ENCODE results near the gene WNT11. TPM values are rescaled to one million over a fixed set of nuclear protein-coding genes. Genes with fewer than 3 reads are reported as not detected.

Gene WNT11
- polyA plus RNA-seq, 1 of the 3 experiments (the other 2 are of a cell fraction), result 0.43 TPM

- ChIA-PET CTCF (interaction anchor here (1.5 to 3.8 kb wide), 2 partner anchors 35 to 270 kb away, joined by 3 to 30 read pairs; no protein-coding TSS in a partner anchor), POLR2A (no interaction called here)
- DNase-seq, result no peak
- Histone ChIP-seq H3K79me2 (ENCODE audit: insufficient read depth) (no peaks in the 10 kb centered on the region), H4K20me1 (ENCODE audit: insufficient read depth) (no peaks in the 10 kb centered on the region), H3K9me3 (no peaks in the 10 kb centered on the region), H3K4me1 (ENCODE audit: control insufficient read depth in 1 of 2, insufficient read depth in 2 of 2, low read depth in 1 of 2, low read length in 1 of 2) (peaks cover 0 to 10% of the 10 kb centered on the region in 2 experiments; a peak in 1 of 4 replicates), H3K4me3 (ENCODE audit: low read depth in 2 of 2, low read length in 1 of 2) (no peak overlapping the region), H3F3A (replicated peaks; ENCODE audit: insufficient read depth) (no peaks in the 10 kb centered on the region), H3K36me3 (replicated peaks in 1 of 2; ENCODE audit: control insufficient read depth in 1 of 2, insufficient read depth in 2 of 2, low read length in 1 of 2) (no peaks in the 10 kb centered on the region), H3K27ac (ENCODE audit: low read depth in 2 of 2, low read length in 1 of 2) (no peak overlapping the region), H3K27me3 (ENCODE audit: insufficient read depth) (no peaks in the 10 kb centered on the region), H3K4me2 (no peak overlapping the region), H2AFZ (ENCODE audit: low read depth) (no peak overlapping the region), H3K9me2 (no peaks in the 10 kb centered on the region), H3K9ac (no peak overlapping the region)
- 70% methylated on average over 6 of the region's 7 CpGs for WGBS (ENCODE audit: low lambda C conversion rate)
- TF ChIP-seq RFX5 (IDR thresholded peaks at IDR 0.05; ENCODE audit: low read length) (no peak), EZH2phosphoT487 (IDR thresholded peaks at IDR 0.05; ENCODE audit: borderline replicate concordance, low read depth) (no peak), SMC3 (IDR thresholded peaks at IDR 0.05; ENCODE audit: low read depth, low read length) (no peak), PBX3 (IDR thresholded peaks at IDR 0.05) (no peak), RCOR1 (IDR thresholded peaks at IDR 0.05; ENCODE audit: low read length) (no peak), GATA2 (CRISPR knock-in tag; IDR thresholded peaks at IDR 0.05) (no peak), MXI1 (IDR thresholded peaks at IDR 0.05; ENCODE audit: low read depth, low read length) (no peak), EP300 (IDR thresholded peaks at IDR 0.05; ENCODE audit: borderline replicate concordance in 1 of 2, low read depth in 1 of 2, low read length in 1 of 2) (no peak), ZBTB33 (IDR thresholded peaks at IDR 0.05; ENCODE audit: borderline replicate concordance, low read depth) (no peak), NRF1 (IDR thresholded peaks at IDR 0.05; ENCODE audit: low read depth, low read length) (no peak), FOXM1 (IDR thresholded peaks at IDR 0.05; ENCODE audit: low read depth) (no peak), MAX (IDR thresholded peaks at IDR 0.05; ENCODE audit: low read depth) (no peak), TEAD4 (IDR thresholded peaks at IDR 0.05; ENCODE audit: borderline replicate concordance, insufficient read depth) (no peak), YY1 (IDR thresholded peaks at IDR 0.05; ENCODE audit: low read depth) (no peak), NFIC (IDR thresholded peaks at IDR 0.05; ENCODE audit: borderline replicate concordance) (no peak), CTCF (IDR thresholded peaks at IDR 0.05) (no peak), REST (IDR thresholded peaks at IDR 0.05; ENCODE audit: low read depth, low read length) (no peak), POLR2AphosphoS5 (IDR thresholded peaks at IDR 0.05; ENCODE audit: low read depth, low read length) (no peak)
Measured at GRCh38 chr11:76243957-76244285, 37.6 kb upstream of the WNT11 start.
